Measurements from ENCODE around the gene FIGLA. TPM values are rescaled to one million over a fixed set of nuclear protein-coding genes. Genes with fewer than 3 reads are reported as not detected.

Gene FIGLA
- polyA plus RNA-seq, 1 of the 3 experiments (the other 2 are of a cell fraction) = not detected

DNA sequence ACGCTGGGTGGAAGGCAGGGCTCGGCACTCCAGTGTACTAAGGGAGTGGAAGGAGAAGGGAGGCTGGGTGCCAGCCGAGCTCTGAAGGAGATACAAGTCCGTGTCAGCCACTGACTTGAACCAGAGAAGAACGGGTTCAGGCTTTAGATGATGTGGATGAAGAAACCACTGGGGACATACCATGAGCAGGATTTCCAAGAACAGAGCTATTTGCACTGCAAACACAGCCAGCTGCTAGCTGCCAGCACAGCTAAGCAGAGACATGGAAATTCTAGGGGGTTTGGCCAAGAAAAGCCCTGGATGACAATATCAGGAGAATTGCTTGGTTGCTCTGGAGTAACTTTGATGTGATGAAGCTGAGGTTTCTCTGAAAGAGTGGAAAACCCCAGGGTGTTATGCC, 39.9 kb upstream of the FIGLA start:
- no peak for TF ChIP-seq SMC3 (IDR thresholded peaks at IDR 0.05; ENCODE audit: low read depth, low read length)
- no peak for TF ChIP-seq JUND (IDR thresholded peaks at IDR 0.05)
- TF ChIP-seq GABPA (IDR thresholded peaks at IDR 0.05; ENCODE audit: low read depth) = no peak
- no peak for TF ChIP-seq FOSL2 (IDR thresholded peaks at IDR 0.05; ENCODE audit: borderline replicate concordance, low read depth)
- TF ChIP-seq, protein P1, sequence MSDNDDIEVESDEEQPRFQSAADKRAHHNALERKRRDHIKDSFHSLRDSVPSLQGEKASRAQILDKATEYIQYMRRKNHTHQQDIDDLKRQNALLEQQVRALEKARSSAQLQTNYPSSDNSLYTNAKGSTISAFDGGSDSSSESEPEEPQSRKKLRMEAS (IDR thresholded peaks at IDR 0.05; ENCODE audit: low read depth) = no peak
- no peak for TF ChIP-seq TEAD4 (IDR thresholded peaks at IDR 0.05; ENCODE audit: borderline replicate concordance, insufficient read depth)
- TF ChIP-seq RFX5 (IDR thresholded peaks at IDR 0.05; ENCODE audit: low read length) = no peak
- TF ChIP-seq RXRA (IDR thresholded peaks at IDR 0.05; ENCODE audit: borderline replicate concordance, low read depth) = no peak
- no peak for TF ChIP-seq EP300 (IDR thresholded peaks at IDR 0.05; ENCODE audit: borderline replicate concordance in 1 of 2, low read depth in 1 of 2, low read length in 1 of 2)
- TF ChIP-seq, protein P2, sequence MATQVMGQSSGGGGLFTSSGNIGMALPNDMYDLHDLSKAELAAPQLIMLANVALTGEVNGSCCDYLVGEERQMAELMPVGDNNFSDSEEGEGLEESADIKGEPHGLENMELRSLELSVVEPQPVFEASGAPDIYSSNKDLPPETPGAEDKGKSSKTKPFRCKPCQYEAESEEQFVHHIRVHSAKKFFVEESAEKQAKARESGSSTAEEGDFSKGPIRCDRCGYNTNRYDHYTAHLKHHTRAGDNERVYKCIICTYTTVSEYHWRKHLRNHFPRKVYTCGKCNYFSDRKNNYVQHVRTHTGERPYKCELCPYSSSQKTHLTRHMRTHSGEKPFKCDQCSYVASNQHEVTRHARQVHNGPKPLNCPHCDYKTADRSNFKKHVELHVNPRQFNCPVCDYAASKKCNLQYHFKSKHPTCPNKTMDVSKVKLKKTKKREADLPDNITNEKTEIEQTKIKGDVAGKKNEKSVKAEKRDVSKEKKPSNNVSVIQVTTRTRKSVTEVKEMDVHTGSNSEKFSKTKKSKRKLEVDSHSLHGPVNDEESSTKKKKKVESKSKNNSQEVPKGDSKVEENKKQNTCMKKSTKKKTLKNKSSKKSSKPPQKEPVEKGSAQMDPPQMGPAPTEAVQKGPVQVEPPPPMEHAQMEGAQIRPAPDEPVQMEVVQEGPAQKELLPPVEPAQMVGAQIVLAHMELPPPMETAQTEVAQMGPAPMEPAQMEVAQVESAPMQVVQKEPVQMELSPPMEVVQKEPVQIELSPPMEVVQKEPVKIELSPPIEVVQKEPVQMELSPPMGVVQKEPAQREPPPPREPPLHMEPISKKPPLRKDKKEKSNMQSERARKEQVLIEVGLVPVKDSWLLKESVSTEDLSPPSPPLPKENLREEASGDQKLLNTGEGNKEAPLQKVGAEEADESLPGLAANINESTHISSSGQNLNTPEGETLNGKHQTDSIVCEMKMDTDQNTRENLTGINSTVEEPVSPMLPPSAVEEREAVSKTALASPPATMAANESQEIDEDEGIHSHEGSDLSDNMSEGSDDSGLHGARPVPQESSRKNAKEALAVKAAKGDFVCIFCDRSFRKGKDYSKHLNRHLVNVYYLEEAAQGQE (IDR thresholded peaks at IDR 0.05; ENCODE audit: low read depth, low read length) = no peak
- no peak for TF ChIP-seq GATA2 (CRISPR knock-in tag; IDR thresholded peaks at IDR 0.05)
- TF ChIP-seq MXI1 (IDR thresholded peaks at IDR 0.05; ENCODE audit: low read depth, low read length) = no peak
- H3K9me3 ChIP-seq = no peaks in the 10 kb centered on the region
- H3K9me2 ChIP-seq = no peaks in the 10 kb centered on the region
- H3K36me3 ChIP-seq (replicated peaks in 1 of 2; ENCODE audit: control insufficient read depth in 1 of 2, insufficient read depth in 2 of 2, low read length in 1 of 2) = no peaks in the 10 kb centered on the region
- no peaks in the 10 kb centered on the region for H3K79me2 ChIP-seq (ENCODE audit: insufficient read depth)
- H3K9ac ChIP-seq = no peak overlapping the region
- H3F3A ChIP-seq (replicated peaks; ENCODE audit: insufficient read depth) = no peaks in the 10 kb centered on the region
- H3K27me3 ChIP-seq (ENCODE audit: insufficient read depth) = no peaks in the 10 kb centered on the region
- no peak overlapping the region for H3K4me3 ChIP-seq (ENCODE audit: low read depth in 2 of 2, low read length in 1 of 2)
- ChIA-PET POLR2A (no interaction called here), CTCF (interaction anchor here (0.9 to 1.7 kb wide), 4 partner anchors 40 to 185 kb away, joined by 3 to 7 read pairs (median 4); partner anchors contain the start of gene FIGLA)
- DNase-seq = no peak
- H3K27ac ChIP-seq (ENCODE audit: low read depth in 2 of 2, low read length in 1 of 2) = no peak overlapping the region
- H4K20me1 ChIP-seq (ENCODE audit: insufficient read depth) = no peaks in the 10 kb centered on the region
- H2AFZ ChIP-seq (ENCODE audit: low read depth) = no peak overlapping the region
- no peak overlapping the region for H3K4me2 ChIP-seq
- 25% methylated on average over 5 of the region's 5 CpGs for WGBS (ENCODE audit: low lambda C conversion rate)
- no peaks in the 10 kb centered on the region for H3K4me1 ChIP-seq (ENCODE audit: control insufficient read depth in 1 of 2, insufficient read depth in 2 of 2, low read depth in 1 of 2, low read length in 1 of 2)

DNA sequence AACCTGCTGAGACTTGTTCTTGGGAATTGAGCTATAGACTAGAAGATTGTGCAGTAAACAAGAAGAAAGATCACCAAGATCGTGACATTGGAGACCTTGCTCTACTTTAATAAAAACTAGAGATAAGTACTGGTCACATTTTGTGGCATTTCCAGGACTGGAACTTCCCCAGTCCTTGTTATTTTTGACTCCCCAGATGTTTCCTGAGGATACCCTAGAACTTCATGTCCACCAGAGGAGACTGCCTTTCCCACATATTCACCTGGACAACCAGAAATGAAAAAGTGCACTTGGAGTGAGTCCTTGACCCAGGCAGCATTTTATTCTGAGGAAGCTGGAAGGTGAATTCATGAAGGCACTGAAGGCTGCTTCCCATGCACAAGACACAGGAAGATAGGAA, 39.5 kb upstream of the FIGLA start:
- Histone ChIP-seq H3K9me2 (no peaks in the 10 kb centered on the region), H3K27ac (ENCODE audit: low read depth in 2 of 2, low read length in 1 of 2) (no peak overlapping the region), H3K4me1 (ENCODE audit: control insufficient read depth in 1 of 2, insufficient read depth in 2 of 2, low read depth in 1 of 2, low read length in 1 of 2) (no peaks in the 10 kb centered on the region), H3K36me3 (replicated peaks in 1 of 2; ENCODE audit: control insufficient read depth in 1 of 2, insufficient read depth in 2 of 2, low read length in 1 of 2) (no peaks in the 10 kb centered on the region), H3K9ac (no peak overlapping the region), H3F3A (replicated peaks; ENCODE audit: insufficient read depth) (no peaks in the 10 kb centered on the region), H2AFZ (ENCODE audit: low read depth) (no peak overlapping the region), H3K9me3 (no peaks in the 10 kb centered on the region), H3K79me2 (ENCODE audit: insufficient read depth) (no peaks in the 10 kb centered on the region), H3K27me3 (ENCODE audit: insufficient read depth) (no peaks in the 10 kb centered on the region), H3K4me2 (no peak overlapping the region), H3K4me3 (ENCODE audit: low read depth in 2 of 2, low read length in 1 of 2) (no peak overlapping the region), H4K20me1 (ENCODE audit: insufficient read depth) (no peaks in the 10 kb centered on the region)
- ChIA-PET CTCF (interaction anchor here (0.7 to 1.7 kb wide), 4 partner anchors 32 to 185 kb away, joined by 3 to 7 read pairs (median 4); partner anchors contain the start of gene FIGLA), POLR2A (no interaction called here)
- DNase-seq = no peak
- 31% methylated on average over 1 of the region's 1 CpG for WGBS (ENCODE audit: low lambda C conversion rate)
- TF ChIP-seq YY1 (IDR thresholded peaks at IDR 0.05; ENCODE audit: low read depth) = no peak
- TF ChIP-seq POLR2AphosphoS5 (IDR thresholded peaks at IDR 0.05; ENCODE audit: low read depth, low read length) = no peak
- TF ChIP-seq RCOR1 (IDR thresholded peaks at IDR 0.05; ENCODE audit: low read length) = no peak
- TF ChIP-seq NRF1 (IDR thresholded peaks at IDR 0.05; ENCODE audit: low read depth, low read length) = no peak
- TF ChIP-seq GATA2 (CRISPR knock-in tag; IDR thresholded peaks at IDR 0.05) = no peak
- TF ChIP-seq TEAD4 (IDR thresholded peaks at IDR 0.05; ENCODE audit: borderline replicate concordance, insufficient read depth) = no peak
- TF ChIP-seq RFX5 (IDR thresholded peaks at IDR 0.05; ENCODE audit: low read length) = no peak
- TF ChIP-seq, protein P3, sequence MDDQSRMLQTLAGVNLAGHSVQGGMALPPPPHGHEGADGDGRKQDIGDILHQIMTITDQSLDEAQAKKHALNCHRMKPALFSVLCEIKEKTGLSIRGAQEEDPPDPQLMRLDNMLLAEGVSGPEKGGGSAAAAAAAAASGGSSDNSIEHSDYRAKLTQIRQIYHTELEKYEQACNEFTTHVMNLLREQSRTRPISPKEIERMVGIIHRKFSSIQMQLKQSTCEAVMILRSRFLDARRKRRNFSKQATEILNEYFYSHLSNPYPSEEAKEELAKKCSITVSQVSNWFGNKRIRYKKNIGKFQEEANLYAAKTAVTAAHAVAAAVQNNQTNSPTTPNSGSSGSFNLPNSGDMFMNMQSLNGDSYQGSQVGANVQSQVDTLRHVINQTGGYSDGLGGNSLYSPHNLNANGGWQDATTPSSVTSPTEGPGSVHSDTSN (IDR thresholded peaks at IDR 0.05) = no peak
- TF ChIP-seq, protein P2 (IDR thresholded peaks at IDR 0.05; ENCODE audit: low read depth, low read length) = no peak
- no peak for TF ChIP-seq SIN3A (IDR thresholded peaks at IDR 0.05; ENCODE audit: borderline replicate concordance, low read depth, low read length)
- TF ChIP-seq, protein P4, sequence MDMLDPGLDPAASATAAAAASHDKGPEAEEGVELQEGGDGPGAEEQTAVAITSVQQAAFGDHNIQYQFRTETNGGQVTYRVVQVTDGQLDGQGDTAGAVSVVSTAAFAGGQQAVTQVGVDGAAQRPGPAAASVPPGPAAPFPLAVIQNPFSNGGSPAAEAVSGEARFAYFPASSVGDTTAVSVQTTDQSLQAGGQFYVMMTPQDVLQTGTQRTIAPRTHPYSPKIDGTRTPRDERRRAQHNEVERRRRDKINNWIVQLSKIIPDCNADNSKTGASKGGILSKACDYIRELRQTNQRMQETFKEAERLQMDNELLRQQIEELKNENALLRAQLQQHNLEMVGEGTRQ (IDR thresholded peaks at IDR 0.05; ENCODE audit: borderline replicate concordance, low read depth, low read length) = no peak

Data from SK-N-SH (cell line).